AG08395 (cell line): ENCODE results near the gene ZPBP2.
"Not testable (repeated sequence)": the region's sequence is repeated elsewhere in the genome, so short reads cannot be mapped to it uniquely, and the experiment has no call there.

Experiments
- DNase-seq: peaks from one replicate; pipeline ENCODE4 v3.0.0; 2012; ENCODE audit warnings: mixed read lengths, low spot score

ZPBP2 gene

DNA sequence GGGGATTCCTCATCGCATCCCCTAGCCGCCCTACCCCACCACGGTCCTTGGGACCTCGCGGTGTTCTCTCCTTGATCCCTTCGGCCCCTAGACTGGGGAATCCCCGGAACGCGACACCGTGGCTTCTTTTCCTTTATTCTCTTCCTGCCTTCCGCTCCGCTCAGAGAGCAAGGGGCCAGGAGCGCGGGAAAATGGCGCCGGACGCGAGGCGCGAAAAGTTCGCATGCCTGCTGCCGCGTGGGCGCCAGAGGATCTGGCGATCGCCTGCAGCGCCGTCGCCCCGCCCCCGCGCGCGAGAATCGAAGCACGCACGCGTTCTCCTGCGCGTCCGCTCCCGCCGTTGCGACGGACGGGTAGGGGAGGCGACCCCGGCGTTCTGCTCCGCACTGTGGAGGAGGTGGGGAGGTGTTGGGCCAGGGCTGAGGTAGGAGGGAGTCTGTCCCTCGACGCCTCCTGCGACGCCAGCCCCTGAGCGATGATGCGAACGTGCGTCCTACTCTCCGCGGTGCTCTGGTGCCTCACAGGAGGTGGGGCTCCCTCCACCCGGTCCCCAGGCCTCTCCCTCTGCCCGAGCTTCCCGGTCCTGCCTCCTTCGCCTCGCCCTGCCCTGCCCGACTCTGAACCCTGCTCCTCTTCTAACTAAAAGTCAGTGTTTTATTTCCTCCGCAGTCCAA lies at the start of gene ZPBP2:
Gene ZPBP2, plus strand, starts transcription at position 323 of the 674 bp plus-strand sequence. Its CDS starts 153 bp downstream, at position 476.
- no peak for DNase-seq

GRCh38 chr17:39818358-39819000 lies 49.5 kb upstream of the ZPBP2 start:
- no peak for DNase-seq

GRCh38 chr17:39820541-39820940 lies 47.5 kb upstream of the ZPBP2 start:
- no peak for DNase-seq

- no peak for DNase-seq
Observed at GRCh38 chr17:39820987-39821386, 47.0 kb upstream of the ZPBP2 start.

DNA sequence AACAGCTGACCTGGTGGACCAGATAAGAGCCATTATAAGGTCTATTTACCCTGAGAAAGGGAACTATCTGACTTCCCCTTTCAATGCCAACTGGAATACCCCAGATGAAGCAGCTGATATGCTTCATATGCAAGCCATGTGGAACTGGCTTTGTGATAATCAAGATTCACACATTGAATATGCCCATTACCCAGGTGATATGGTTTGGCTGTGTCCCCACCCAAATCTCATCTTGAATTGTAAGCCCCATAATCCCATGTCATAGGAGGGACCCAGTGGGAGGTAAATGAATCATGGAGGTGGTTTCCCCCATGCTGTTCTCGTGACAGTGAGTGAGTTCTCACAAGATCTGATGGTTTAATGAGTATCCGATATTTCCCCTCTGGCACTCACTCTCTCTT lies 46.0 kb upstream of the ZPBP2 start:
- DNase-seq = no peak

GRCh38 chr17:39823407-39824054 lies 44.5 kb upstream of the ZPBP2 start:
- DNase-seq = no peak

- no peak for DNase-seq
Observed at GRCh38 chr17:39826334-39826733, 41.7 kb upstream of the ZPBP2 start.

GRCh38 chr17:39828443-39828842 lies 39.6 kb upstream of the ZPBP2 start:
- DNase-seq = no peak

DNA sequence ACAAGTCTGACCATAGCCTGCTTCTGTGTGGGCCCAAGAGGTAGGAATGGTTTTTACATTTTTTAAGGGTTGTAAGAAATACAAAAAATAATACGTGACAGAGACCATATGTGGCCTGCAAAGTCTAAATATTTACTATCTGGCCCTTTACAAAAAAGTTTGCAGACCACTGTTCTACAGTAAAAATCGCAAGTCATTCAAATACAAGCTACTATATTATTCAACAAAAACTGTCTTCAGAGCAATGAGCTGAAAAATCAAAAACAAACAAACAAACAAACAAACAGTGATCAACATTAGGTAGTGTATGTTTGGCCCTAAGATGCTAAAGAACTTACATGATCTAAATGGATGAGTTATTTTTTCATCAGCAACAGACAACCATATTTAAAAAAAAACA lies 36.4 kb upstream of the ZPBP2 start:
- no peak for DNase-seq

DNA sequence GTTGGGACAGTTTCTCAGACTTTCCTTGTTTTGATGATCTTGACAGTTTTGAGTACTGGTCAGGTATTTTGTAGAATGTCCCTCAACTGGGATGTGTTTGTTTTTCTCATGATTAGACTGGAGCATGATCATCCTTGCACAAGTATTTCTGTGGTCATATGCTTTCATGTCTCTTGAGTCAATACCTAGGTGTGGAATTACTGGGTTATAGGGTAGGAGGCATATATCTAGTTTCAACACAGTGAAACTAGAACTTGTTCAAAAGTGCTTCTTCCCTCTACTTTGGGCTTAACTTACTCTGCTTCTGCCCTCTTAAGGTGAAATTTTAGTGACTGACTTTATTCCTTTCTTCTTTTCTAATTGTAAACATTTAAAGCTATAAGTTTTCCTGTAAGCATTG lies 34.0 kb upstream of the ZPBP2 start:
- no peak for DNase-seq

DNA sequence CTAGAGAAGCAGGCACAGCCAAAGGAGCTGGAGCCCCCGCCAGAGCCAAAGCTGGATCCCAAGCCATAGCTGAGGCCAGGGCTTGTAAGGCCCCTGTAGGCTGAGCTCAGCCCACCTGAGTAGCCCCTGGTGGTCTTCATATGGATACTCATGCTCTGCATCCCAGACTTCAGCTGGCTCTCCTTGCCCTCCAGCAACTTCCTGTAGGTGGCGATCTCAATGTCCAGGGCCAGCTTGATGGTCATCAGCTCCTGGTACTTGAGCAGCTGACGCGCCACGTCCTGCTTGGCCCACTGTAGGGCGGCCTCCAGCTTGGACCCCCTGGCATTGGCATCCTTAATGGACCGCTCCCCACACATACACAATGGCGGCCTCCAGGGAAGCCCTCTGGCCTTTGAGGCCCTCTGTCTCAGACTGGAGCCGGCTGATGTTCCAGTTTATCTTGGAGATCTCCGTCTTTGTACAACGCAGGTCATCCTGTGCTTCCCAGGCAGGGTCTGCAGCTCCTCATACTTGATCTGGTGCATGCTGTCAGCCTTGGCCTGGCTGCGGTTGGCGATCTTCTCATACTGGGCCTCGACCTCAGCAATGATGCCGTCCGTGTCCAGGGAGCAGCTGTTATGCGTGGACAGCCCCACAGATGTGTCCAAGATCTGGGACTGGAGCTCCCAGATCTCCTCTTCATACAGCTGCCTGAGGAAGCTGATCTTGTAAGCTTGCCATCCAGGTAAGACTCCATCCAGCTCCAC lies 32.8 kb upstream of the ZPBP2 start:
- DNase-seq = no peak

DNA sequence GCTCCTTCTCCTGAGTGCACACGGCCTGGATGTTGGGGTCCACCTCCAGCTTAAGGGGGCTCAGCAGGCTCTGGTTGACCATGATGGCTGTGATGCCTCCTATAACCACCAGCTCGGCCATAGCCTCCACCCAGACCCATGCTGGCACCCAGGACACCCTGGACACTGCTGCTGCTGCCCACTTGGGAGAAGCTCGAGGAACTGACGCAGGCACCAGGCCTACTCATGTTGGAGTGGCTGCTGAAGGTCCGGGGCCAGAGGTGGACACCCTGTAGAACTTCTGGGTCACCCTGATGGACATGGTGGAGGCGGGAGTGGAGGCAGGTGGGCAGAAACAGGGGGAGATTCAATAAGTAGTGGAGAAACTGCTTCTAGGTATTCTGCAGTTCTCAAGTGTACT lies 31.9 kb upstream of the ZPBP2 start:
- DNase-seq = no peak

DNA sequence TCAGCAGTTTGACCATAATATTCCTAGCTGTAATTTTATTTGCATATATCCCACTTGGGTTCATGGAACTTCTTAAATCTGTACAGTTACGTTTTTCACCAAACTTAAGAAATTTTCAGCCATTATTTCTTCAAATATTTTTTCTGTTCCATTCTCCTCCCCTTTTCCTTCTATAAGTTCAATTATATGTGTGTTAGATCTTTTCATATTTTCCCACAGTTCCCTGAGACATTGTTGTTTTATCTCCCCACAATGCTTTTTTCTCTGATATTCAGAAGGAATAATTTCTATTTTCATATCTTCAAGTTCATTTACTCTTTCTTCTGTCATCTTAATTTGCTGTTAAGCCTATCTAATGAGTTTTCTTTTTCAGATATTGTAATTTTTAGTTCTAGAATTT lies 29.9 kb upstream of the ZPBP2 start:
- DNase-seq = no peak

- no peak for DNase-seq
Observed at GRCh38 chr17:39838784-39839183, 29.2 kb upstream of the ZPBP2 start.

DNA sequence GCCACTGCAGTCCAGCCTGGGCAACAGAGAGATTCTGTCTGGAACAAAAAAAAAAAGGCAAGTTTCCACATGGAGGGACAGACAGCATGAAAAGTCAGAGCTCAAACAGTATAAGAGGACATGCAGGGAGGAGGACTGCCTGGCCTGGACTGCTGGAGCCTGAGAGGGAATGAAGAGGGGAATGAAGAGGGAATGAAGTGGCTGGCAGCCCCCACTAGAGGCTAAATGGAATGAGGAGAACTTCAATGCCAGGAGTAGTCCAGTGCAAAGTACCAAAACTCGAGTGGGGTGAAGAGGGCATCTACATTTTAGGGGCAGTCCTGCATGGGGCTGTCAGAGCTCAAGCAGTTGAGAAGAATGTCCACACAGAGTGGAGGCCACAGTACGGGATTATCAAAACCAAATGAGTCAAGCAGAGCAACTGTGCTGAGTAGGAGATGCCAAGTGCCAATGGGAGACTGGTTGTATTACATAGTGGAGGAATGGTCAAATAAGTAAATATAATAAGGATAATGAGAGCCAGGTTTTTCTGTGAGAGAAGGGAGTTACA lies 26.8 kb upstream of the ZPBP2 start:
- no peak for DNase-seq

DNA sequence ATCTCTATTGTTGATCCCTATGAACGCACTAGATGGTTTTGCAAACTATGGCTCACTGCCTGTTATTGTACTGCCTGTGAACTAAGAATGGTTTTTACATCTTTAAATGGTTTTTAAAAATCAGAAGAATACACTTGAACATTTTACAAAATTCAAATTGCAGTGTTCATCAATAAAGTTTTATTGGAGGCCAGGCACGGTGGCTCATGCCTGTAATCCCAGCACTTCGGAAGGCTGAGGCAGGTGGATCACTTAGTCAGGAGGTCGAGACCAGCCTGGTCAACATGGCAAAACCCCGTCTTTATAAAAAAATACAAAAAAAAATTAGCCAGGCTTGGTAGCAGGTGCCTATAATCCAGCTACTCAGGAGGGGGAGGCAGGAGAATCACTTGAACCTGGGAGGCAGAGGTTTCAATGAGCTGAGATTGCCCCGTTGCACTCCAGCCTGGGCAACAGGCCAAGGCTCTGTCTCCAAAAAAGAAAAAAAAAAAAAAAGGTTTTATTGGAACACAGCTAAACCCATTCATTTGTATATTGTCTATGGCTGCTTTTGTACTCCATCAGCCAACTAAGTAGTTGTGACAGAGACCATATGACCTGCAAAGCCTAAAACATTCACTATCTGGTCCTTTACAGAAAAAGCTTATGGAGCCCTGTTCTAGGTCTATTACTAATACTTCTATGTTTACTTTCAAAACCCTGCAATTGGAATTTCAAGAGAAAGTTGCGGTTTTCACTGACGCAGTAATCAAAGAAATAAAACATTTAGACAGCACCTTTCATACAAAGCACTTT lies 22.8 kb upstream of the ZPBP2 start:
- DNase-seq = no peak

GRCh38 chr17:39846205-39846604 lies 21.8 kb upstream of the ZPBP2 start:
- DNase-seq = no peak

DNA sequence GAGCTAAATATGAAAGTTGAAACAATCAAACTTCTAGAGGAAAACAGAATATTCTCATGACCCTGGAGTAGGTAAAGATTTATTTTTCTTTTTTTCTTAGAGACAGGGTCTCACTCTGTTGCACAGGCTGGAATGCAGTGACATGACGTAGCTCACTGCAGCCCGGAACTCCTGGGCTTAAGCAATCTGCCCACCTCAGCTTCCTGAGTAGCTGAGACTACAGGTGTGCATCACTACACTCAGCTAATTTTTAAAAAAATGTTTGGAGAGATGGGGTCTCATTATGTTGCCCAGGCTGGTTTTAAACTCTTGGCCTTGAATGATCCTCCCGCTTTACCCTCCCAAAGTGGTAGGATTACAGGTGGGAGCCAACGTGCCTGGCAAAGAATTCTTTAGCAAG lies 19.4 kb upstream of the ZPBP2 start:
- no peak for DNase-seq

DNA sequence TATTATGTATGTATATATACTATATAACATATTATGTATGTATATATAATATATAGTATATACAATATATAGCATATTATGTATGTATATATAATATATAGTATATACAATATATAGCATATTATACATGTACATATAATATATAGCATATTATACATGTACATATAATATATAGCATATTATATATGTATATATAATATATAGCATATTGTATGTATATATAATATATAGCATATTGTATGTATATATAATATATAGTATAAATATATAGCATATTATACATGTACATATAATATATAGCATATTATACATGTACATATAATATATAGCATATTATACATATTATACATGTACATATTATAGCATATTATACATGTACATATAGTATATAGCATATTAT lies 17.8 kb upstream of the ZPBP2 start:
- DNase-seq = not testable (repeated sequence)

DNA sequence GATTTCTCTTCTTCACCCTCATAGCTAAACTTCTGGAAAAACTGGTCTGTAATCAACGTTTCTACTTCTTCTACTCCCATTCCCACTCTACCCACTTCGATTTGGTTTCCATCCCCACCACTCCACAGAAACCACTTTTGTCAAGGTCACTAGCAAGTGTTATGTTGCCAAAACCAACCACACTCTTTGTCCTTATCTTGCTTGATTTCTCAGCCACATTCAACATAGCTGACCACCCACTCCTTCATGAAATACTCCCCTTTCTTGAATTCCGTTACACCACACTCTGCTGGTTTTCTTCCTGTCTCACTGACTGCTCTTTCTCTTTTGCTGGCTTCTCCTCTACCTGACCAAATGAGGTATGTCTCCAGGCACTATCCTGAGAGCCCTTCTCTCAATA lies 15.8 kb upstream of the ZPBP2 start:
- DNase-seq = no peak

GRCh38 chr17:39854909-39855308 lies 13.1 kb upstream of the ZPBP2 start:
- no peak for DNase-seq
